Measurements from ENCODE around the gene NPY5R. TPM values are rescaled to one million over a fixed set of nuclear protein-coding genes. Genes with fewer than 3 reads are reported as not detected.

Gene NPY5R
- polyA plus RNA-seq, 3 donors = not detected

- no peak overlapping the region for H3K9ac ChIP-seq (ENCODE audit: insufficient read depth, low read length, poor library complexity, severe bottlenecking)
- no peak overlapping the region for H3K4me2 ChIP-seq (replicated peaks; ENCODE audit: extremely low read depth, low read length, poor library complexity, severe bottlenecking)
- no peaks in the 10 kb centered on the region for H4K20me1 ChIP-seq (ENCODE audit: insufficient read depth, low read length)
- intact Hi-C loops (cut with micrococcal nuclease) = no loop called here
- H3K4me3 Mint-ChIP-seq = no peak overlapping the region
- no peak overlapping the region for H3K4me3 ChIP-seq (replicated peaks in 1 of 3; ENCODE audit: low read depth in 2 of 3, low read length in 3 of 3)
- H3K9me3 Mint-ChIP-seq = no peaks in the 10 kb centered on the region
- no peak for TF ChIP-seq CTCF (IDR thresholded peaks at IDR 0.05)
- peaks cover 0 to 7% (median 3%) of the 10 kb centered on the region in 3 donors for H3K27me3 Mint-ChIP-seq (ENCODE audit: low read depth in 3 of 3)
- no peaks in the 10 kb centered on the region for H3K9me3 ChIP-seq (replicated peaks in 1 of 2; ENCODE audit: control insufficient read depth in 1 of 2, insufficient read depth in 1 of 2, low read length in 2 of 2)
- no peaks in the 10 kb centered on the region for H3K27me3 ChIP-seq (ENCODE audit: control insufficient read depth in 2 of 2, insufficient read depth in 2 of 2, low read length in 2 of 2)
- no peaks in the 10 kb centered on the region for H3K4me1 ChIP-seq (ENCODE audit: control insufficient read depth in 1 of 2, insufficient read depth in 2 of 2, low read length in 2 of 2)
- H3K4me1 Mint-ChIP-seq = no peaks in the 10 kb centered on the region
- no peaks in the 10 kb centered on the region for H3K36me3 ChIP-seq (replicated peaks in 1 of 2; ENCODE audit: control insufficient read depth in 1 of 2, insufficient read depth in 2 of 2, low read length in 2 of 2)
- H3K27ac ChIP-seq (ENCODE audit: low read depth in 1 of 2, low read length in 2 of 2) = no peak overlapping the region
- WGBS (ENCODE audit: insufficient coverage) = 71% methylated on average over 1 of the region's 2 CpGs
- no peak overlapping the region for H3K27ac Mint-ChIP-seq
- H3K36me3 Mint-ChIP-seq = no peaks in the 10 kb centered on the region
- no peaks in the 10 kb centered on the region for H3K79me2 ChIP-seq (ENCODE audit: insufficient read depth, low read length)
- no peak overlapping the region for H2AFZ ChIP-seq (ENCODE audit: insufficient read depth, low read depth, low read length, poor library complexity, severe bottlenecking)
- DNase-seq = no peak
These were observed 48.1 kb downstream of the NPY5R start for GRCh38 chr4:163391756-163392155.

DNA sequence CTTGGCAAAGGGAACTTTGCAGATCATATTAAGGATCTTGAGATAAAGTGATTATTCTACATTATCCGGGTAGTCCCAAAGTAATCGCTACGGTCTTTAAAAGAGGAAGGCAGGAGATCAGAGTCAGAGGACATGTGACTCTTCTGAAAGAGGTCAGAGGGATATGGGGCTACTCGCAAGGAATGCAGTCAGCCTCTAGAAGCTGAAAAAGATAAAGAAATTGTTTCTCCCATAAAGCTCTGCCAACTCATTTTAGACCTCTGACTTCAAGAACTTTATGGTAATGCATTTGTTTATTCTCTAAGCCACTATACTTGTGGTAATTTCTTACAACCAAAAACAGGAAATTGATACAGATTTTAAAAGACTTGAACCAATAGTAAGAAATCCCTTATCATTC is 48.6 kb downstream of the NPY5R start:
- Histone ChIP-seq H2AFZ (ENCODE audit: insufficient read depth, low read depth, low read length, poor library complexity, severe bottlenecking) (no peak overlapping the region), H3K9me3 (replicated peaks in 1 of 2; ENCODE audit: control insufficient read depth in 1 of 2, insufficient read depth in 1 of 2, low read length in 2 of 2) (no peaks in the 10 kb centered on the region), H3K4me3 (replicated peaks in 1 of 3; ENCODE audit: low read depth in 2 of 3, low read length in 3 of 3) (no peak overlapping the region), H3K27me3 (ENCODE audit: control insufficient read depth in 2 of 2, insufficient read depth in 2 of 2, low read length in 2 of 2) (no peaks in the 10 kb centered on the region), H3K36me3 (replicated peaks in 1 of 2; ENCODE audit: control insufficient read depth in 1 of 2, insufficient read depth in 2 of 2, low read length in 2 of 2) (no peaks in the 10 kb centered on the region), H3K79me2 (ENCODE audit: insufficient read depth, low read length) (no peaks in the 10 kb centered on the region), H3K4me1 (ENCODE audit: control insufficient read depth in 1 of 2, insufficient read depth in 2 of 2, low read length in 2 of 2) (no peaks in the 10 kb centered on the region), H3K4me2 (replicated peaks; ENCODE audit: extremely low read depth, low read length, poor library complexity, severe bottlenecking) (no peak overlapping the region), H3K27ac (ENCODE audit: low read depth in 1 of 2, low read length in 2 of 2) (no peak overlapping the region), H3K9ac (ENCODE audit: insufficient read depth, low read length, poor library complexity, severe bottlenecking) (no peak overlapping the region), H4K20me1 (ENCODE audit: insufficient read depth, low read length) (no peaks in the 10 kb centered on the region)
- Mint-ChIP-seq H3K27me3 (ENCODE audit: low read depth in 3 of 3) (peaks cover 0 to 7% (median 3%) of the 10 kb centered on the region in 3 donors), H3K9me3 (peaks cover 0 to 2% (median 0%) of the 10 kb centered on the region in 7 donors), H3K27ac (no peak overlapping the region), H3K4me3 (no peak overlapping the region), H3K36me3 (no peaks in the 10 kb centered on the region), H3K4me1 (no peaks in the 10 kb centered on the region)
- TF ChIP-seq CTCF (IDR thresholded peaks at IDR 0.05) = no peak
- no peak for DNase-seq
- WGBS (ENCODE audit: insufficient coverage) = 60% methylated on average over 3 of the region's 4 CpGs
- intact Hi-C loops (cut with micrococcal nuclease) = no loop called here
